IMR-90 (cell line): Measurements from ENCODE around the gene TDRD7. TPM values are rescaled to one million over a fixed set of nuclear protein-coding genes. Genes with fewer than 3 reads are reported as not detected.

Source experiments
- ATAC-seq: fragments of 200-7000 bp; cut with Tn5 transposase; 2 replicates; pipeline ENCODE4 v1.9.1; 2020; ENCODE audit warnings: low read depth, mild to moderate bottlenecking, moderate library complexity
- BruUV-seq: library from RNA; stranded (reverse); fragments of 400-500 nt; replicated peaks from 2 replicates; lab custom pipeline; 2021; lab: Mats Ljungman, UMichigan
- CTCF ChIA-PET: fragments of 300-600 bp; formaldehyde crosslinking; extraction: SDS; loops from one replicate; lab custom pipeline; 2021; ENCODE audit warnings: antibody characterized with exemption; lab: Yijun Ruan, JAX
- POLR2A ChIA-PET: fragments of 300-600 bp; sonication (Branson Sonifier 250); formaldehyde crosslinking; loops from one replicate; lab custom pipeline; 2022; ENCODE audit warnings: antibody characterized with exemption; ENCODE audit not compliant: unreplicated experiment; lab: Charles Lee
- DNase-seq: peaks from one replicate; pipeline ENCODE4 v3.0.0; 2013
- H2AFZ ChIP-seq: replicated peaks from 2 replicates; pipeline ENCODE3; 2013; ENCODE audit warnings: low read length, mild to moderate bottlenecking; ENCODE audit not compliant: poor library complexity
- H2AK5ac ChIP-seq: 2 replicates; pipeline ENCODE4 v1.6.1; 2013; ENCODE audit warnings: low read depth, low read length, inconsistent platforms
- H2AK9ac ChIP-seq: replicated peaks from 2 replicates; pipeline ENCODE3; 2013; ENCODE audit warnings: mild to moderate bottlenecking, low read depth, low read length, moderate library complexity; ENCODE audit not compliant: poor library complexity
- H2BK120ac ChIP-seq: 2 replicates; pipeline ENCODE4 v1.6.1; 2013; ENCODE audit warnings: low read depth, low read length, inconsistent platforms
- H2BK15ac ChIP-seq: 3 replicates; pipeline ENCODE4 v1.6.1; 2013; ENCODE audit warnings: low read depth, low read length, inconsistent platforms
- H2BK20ac ChIP-seq: 2 replicates; pipeline ENCODE4 v1.6.1; 2013; ENCODE audit warnings: low read depth, mild to moderate bottlenecking, inconsistent platforms, low read length, moderate library complexity
- H2BK5ac ChIP-seq: 2 replicates; pipeline ENCODE4 v1.6.1; 2013; ENCODE audit warnings: mild to moderate bottlenecking, low read depth, low read length, inconsistent platforms; ENCODE audit not compliant: poor library complexity, severe bottlenecking
- H3K14ac ChIP-seq: replicated peaks from 2 replicates; pipeline ENCODE4 v1.6.1; 2013; ENCODE audit warnings: low read depth, low read length, inconsistent platforms
- H3K18ac ChIP-seq: 2 replicates; pipeline ENCODE4 v1.6.1; 2013; ENCODE audit warnings: low read depth, low read length, control low read depth
- H3K23ac ChIP-seq: 2 replicates; pipeline ENCODE4 v1.6.1; 2013; ENCODE audit warnings: low read depth, low read length, inconsistent platforms
- H3K27ac ChIP-seq: 2 replicates; pipeline ENCODE4 v1.5.1; 2013; ENCODE audit warnings: mild to moderate bottlenecking, control low read depth, low read length; ENCODE audit not compliant: insufficient read depth
- H3K27me3 ChIP-seq: 2 replicates; pipeline ENCODE4 v1.6.1; 2013; ENCODE audit warnings: low read length; ENCODE audit not compliant: control insufficient read depth, insufficient read depth
- H3K36me3 ChIP-seq: 2 replicates; pipeline ENCODE4 v1.6.1; 2013; ENCODE audit warnings: low read length, mixed read lengths; ENCODE audit not compliant: control insufficient read depth, insufficient read depth
- H3K4ac ChIP-seq: 2 replicates; pipeline ENCODE4 v1.6.1; 2013; ENCODE audit warnings: low read depth, low read length, inconsistent platforms
- H3K4me1 ChIP-seq: 2 replicates; pipeline ENCODE4 v1.6.1; 2013; ENCODE audit warnings: low read length, mixed read lengths; ENCODE audit not compliant: control insufficient read depth, insufficient read depth
- H3K4me2 ChIP-seq: 2 replicates; pipeline ENCODE4 v1.6.1; 2013; ENCODE audit warnings: low read depth, mild to moderate bottlenecking, control low read depth, low read length, moderate library complexity
- H3K4me3 ChIP-seq: 2 replicates; pipeline ENCODE4 v1.5.1; 2013; ENCODE audit warnings: low read depth, mild to moderate bottlenecking, control low read depth, low read length, moderate library complexity; ENCODE audit not compliant: insufficient read depth
- H3K56ac ChIP-seq: 2 replicates; pipeline ENCODE4 v1.6.1; 2013; ENCODE audit warnings: low read length, inconsistent platforms; ENCODE audit not compliant: insufficient read depth; ENCODE audit errors: extremely low read depth
- H3K79me1 ChIP-seq, 2 experiments: 2 replicates each; pipeline ENCODE4 v1.6.1; 2013; ENCODE audit warnings: low read length in 2 of 2, inconsistent platforms in 1 of 2, low read depth in 1 of 2
- H3K9ac ChIP-seq: 2 replicates; pipeline ENCODE4 v1.6.1; 2013; ENCODE audit warnings: low read depth, low read length, control low read depth
- H3K9me1 ChIP-seq: 2 replicates; pipeline ENCODE4 v1.6.1; 2013; ENCODE audit warnings: low read length, inconsistent platforms; ENCODE audit not compliant: insufficient read depth
- H3K9me3 ChIP-seq: 2 replicates; pipeline ENCODE4 v1.6.1; 2013; ENCODE audit warnings: low read length; ENCODE audit not compliant: control insufficient read depth, insufficient read depth
- H4K20me1 ChIP-seq: 2 replicates; pipeline ENCODE4 v1.6.1; 2013; ENCODE audit warnings: low read length, inconsistent platforms; ENCODE audit not compliant: insufficient read depth
- H4K5ac ChIP-seq: 2 replicates; pipeline ENCODE4 v1.6.1; 2013; ENCODE audit warnings: mild to moderate bottlenecking, low read depth, low read length, control low read depth
- H4K8ac ChIP-seq, 2 experiments: 2 replicates each; pipeline ENCODE4 v1.6.1; 2013; ENCODE audit warnings: low read depth in 2 of 2, low read length in 2 of 2, control low read depth in 1 of 2, inconsistent platforms in 1 of 2
- H4K91ac ChIP-seq: 2 replicates; pipeline ENCODE4 v1.6.1; 2013; ENCODE audit warnings: low read depth, low read length, inconsistent platforms; ENCODE audit not compliant: insufficient read depth
- CEBPB ChIP-seq: IDR thresholded peaks from 2 replicates; pipeline ENCODE4 v1.6.1; 2012; ENCODE audit warnings: low read depth, low read length, improper control_type of control experiment
- CHD1 ChIP-seq: IDR thresholded peaks from 2 replicates; pipeline ENCODE4 v1.6.1; 2012; ENCODE audit warnings: low read depth, low read length, improper control_type of control experiment
- FOS ChIP-seq: fragments of 150-350 bp; IDR thresholded peaks from 2 replicates; pipeline ENCODE4 v1.6.1; 2016; ENCODE audit warnings: low read depth, low read length
- MAFK ChIP-seq: IDR thresholded peaks from 2 replicates; pipeline ENCODE4 v1.6.1; 2012; ENCODE audit warnings: low read depth, low read length, improper control_type of control experiment
- MAZ ChIP-seq: IDR thresholded peaks from 2 replicates; pipeline ENCODE4 v1.6.1; 2012; ENCODE audit warnings: low read depth, mild to moderate bottlenecking, low read length, improper control_type of control experiment, moderate library complexity, borderline replicate concordance
- NFE2L2 ChIP-seq: fragments of 150-350 bp; IDR thresholded peaks from 2 replicates; pipeline ENCODE4 v1.6.1; 2016; ENCODE audit warnings: low read depth, mild to moderate bottlenecking, low read length
- POLR2A ChIP-seq: IDR thresholded peaks from 2 replicates; pipeline ENCODE4 v1.6.1; 2012; ENCODE audit warnings: mild to moderate bottlenecking, low read depth, low read length
- RCOR1 ChIP-seq: IDR thresholded peaks from 2 replicates; pipeline ENCODE4 v1.6.1; 2012; ENCODE audit warnings: mild to moderate bottlenecking, low read length, improper control_type of control experiment; ENCODE audit not compliant: insufficient replicate concordance
- RFX5 ChIP-seq: IDR thresholded peaks from 2 replicates; pipeline ENCODE4 v1.8.0; 2012; ENCODE audit warnings: low read depth, mild to moderate bottlenecking, low read length, moderate library complexity
- WGBS, 2 experiments: methylation state at CpG; one replicate each; pipeline versions ENCODE4 v1.1.5 to v1.1.7; 2013; ENCODE audit warnings: missing lambda C conversion rate in 2 of 2; ENCODE audit not compliant: insufficient read length in 1 of 2; ENCODE audit errors: extremely low coverage in 2 of 2; 5-methylcytosine and 5-hydroxymethylcytosine counted together
- dilution Hi-C: fragments of 300-500 bp; cut with HindIII; formaldehyde crosslinking; loops from one replicate; pipeline ENCODE4 v1.14.3; 2018; ENCODE audit warnings: low sequenced_read_pairs; ENCODE audit not compliant: unreplicated experiment
- in situ Hi-C: fragments of 300-500 bp; cut with MboI; formaldehyde crosslinking; loops from 3 replicates; pipeline ENCODE4 v1.14.3; 2019; ENCODE audit warnings: low sequenced_read_pairs, inconsistent platforms, mixed read lengths
- intact Hi-C: fragments of 100-400 bp; cut with micrococcal nuclease; formaldehyde crosslinking; loops from 2 replicates; pipeline ENCODE4 v1.10.0; 2022
- polyA plus RNA-seq, 3 experiments: library from polyadenylated mRNA; depleted of rRNA; stranded (reverse); fragments of >200 nt; gene quantifications; 2 replicates each; pipeline ENCODE4 v1.2.3, GENCODE V29; 2012; ENCODE audit warnings: low replicate concordance in 1 of 3
- total RNA-seq: library from RNA; depleted of rRNA; stranded (reverse); fragments of >200 nt; gene quantifications from 2 replicates; pipeline ENCODE4 v1.2.3, GENCODE V29; 2012
- TF ChIP-seq, protein P1 (sequence below): fragments of 150-350 bp; IDR thresholded peaks from 2 replicates; pipeline ENCODE4 v1.6.1; 2016; ENCODE audit warnings: low read depth, mild to moderate bottlenecking, low read length, moderate library complexity, borderline replicate concordance
- TF ChIP-seq, protein P2 (sequence below): fragments of 150-350 bp; IDR thresholded peaks from 2 replicates; pipeline ENCODE4 v1.6.1; 2017; ENCODE audit warnings: mild to moderate bottlenecking, antibody characterized with exemption, low read length, low read depth
- TF ChIP-seq, protein P3 (sequence below): conservative IDR thresholded peaks from 2 replicates; pipeline ENCODE4 v1.5.1; 2012; ENCODE audit warnings: mild to moderate bottlenecking, low read depth, low read length, improper control_type of control experiment

Gene TDRD7
- total and polyA plus RNA-seq, 2 of the 4 experiments (the other 2 are of a cell fraction), result 4.4 to 9.7 TPM

DNA sequence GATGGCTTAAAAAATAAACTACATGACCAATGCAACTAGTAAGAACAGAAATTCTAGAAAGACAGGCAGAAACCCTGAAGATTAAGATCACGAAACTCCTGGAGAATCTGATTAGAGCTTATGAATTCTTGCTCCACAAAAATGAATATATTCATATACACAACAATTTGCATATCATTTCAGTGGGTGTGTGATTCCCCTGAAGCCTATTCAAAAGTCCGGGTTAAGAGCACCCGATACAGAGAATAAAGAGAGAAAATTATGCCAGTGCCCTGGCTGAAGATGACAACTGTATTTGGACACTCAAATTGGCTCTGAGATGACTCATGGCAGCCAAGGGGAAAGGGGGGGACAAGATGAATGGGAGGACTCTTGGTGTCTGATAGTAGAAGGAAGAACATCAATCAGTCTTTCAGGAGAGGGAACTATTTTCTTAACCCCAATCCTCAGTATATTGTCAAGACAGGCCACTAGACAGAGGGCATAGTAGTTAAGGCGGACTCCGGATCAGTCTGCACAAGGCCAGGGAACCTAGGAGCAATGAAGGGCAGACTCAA, 95.6 kb downstream of the TDRD7 start:
- no peak overlapping the region for H3K56ac ChIP-seq
- no peak for ATAC-seq
- ChIA-PET CTCF (interaction anchor here (1.3 kb wide), 1 partner anchor 91 kb away, joined by 3 read pairs; no protein-coding TSS in a partner anchor), POLR2A (no interaction called here)
- dilution Hi-C loops (no loop called here), in situ Hi-C loops (no loop called here), intact Hi-C loops (no loop called here)
- H3K79me1 ChIP-seq, result 0 out of 4 replicates have a peak, but pooled peaks cover 0 to 3% of the 10 kb centered on the region in 2 experiments
- H2AFZ ChIP-seq, result no peak overlapping the region
- H2BK5ac ChIP-seq, result no peak overlapping the region
- TF ChIP-seq, protein P1, sequence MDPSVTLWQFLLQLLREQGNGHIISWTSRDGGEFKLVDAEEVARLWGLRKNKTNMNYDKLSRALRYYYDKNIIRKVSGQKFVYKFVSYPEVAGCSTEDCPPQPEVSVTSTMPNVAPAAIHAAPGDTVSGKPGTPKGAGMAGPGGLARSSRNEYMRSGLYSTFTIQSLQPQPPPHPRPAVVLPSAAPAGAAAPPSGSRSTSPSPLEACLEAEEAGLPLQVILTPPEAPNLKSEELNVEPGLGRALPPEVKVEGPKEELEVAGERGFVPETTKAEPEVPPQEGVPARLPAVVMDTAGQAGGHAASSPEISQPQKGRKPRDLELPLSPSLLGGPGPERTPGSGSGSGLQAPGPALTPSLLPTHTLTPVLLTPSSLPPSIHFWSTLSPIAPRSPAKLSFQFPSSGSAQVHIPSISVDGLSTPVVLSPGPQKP, result no peak
- no peak for TF ChIP-seq RFX5
- TF ChIP-seq RCOR1, result no peak
- no peak for TF ChIP-seq NFE2L2
- no peak for TF ChIP-seq POLR2A
- TF ChIP-seq MAZ, result no peak
- no peak for TF ChIP-seq CEBPB
- TF ChIP-seq CHD1, result no peak
- TF ChIP-seq, protein P2, sequence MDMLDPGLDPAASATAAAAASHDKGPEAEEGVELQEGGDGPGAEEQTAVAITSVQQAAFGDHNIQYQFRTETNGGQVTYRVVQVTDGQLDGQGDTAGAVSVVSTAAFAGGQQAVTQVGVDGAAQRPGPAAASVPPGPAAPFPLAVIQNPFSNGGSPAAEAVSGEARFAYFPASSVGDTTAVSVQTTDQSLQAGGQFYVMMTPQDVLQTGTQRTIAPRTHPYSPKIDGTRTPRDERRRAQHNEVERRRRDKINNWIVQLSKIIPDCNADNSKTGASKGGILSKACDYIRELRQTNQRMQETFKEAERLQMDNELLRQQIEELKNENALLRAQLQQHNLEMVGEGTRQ, result no peak
- TF ChIP-seq MAFK, result no peak
- TF ChIP-seq, protein P3, sequence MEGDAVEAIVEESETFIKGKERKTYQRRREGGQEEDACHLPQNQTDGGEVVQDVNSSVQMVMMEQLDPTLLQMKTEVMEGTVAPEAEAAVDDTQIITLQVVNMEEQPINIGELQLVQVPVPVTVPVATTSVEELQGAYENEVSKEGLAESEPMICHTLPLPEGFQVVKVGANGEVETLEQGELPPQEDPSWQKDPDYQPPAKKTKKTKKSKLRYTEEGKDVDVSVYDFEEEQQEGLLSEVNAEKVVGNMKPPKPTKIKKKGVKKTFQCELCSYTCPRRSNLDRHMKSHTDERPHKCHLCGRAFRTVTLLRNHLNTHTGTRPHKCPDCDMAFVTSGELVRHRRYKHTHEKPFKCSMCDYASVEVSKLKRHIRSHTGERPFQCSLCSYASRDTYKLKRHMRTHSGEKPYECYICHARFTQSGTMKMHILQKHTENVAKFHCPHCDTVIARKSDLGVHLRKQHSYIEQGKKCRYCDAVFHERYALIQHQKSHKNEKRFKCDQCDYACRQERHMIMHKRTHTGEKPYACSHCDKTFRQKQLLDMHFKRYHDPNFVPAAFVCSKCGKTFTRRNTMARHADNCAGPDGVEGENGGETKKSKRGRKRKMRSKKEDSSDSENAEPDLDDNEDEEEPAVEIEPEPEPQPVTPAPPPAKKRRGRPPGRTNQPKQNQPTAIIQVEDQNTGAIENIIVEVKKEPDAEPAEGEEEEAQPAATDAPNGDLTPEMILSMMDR, result no peak
- no peak for TF ChIP-seq FOS
- no peak overlapping the region for H2BK120ac ChIP-seq
- H3K4me3 ChIP-seq, result no peak overlapping the region
- no peak overlapping the region for H3K4me2 ChIP-seq
- H3K9ac ChIP-seq, result no peak overlapping the region
- no peak overlapping the region for H4K8ac ChIP-seq
- H3K27me3 ChIP-seq, result peaks cover 13% of the 10 kb centered on the region
- H4K20me1 ChIP-seq, result 0 out of 2 replicates have a peak, but pooled peaks cover 4% of the 10 kb centered on the region
- H3K23ac ChIP-seq, result no peak overlapping the region
- no peaks in the 10 kb centered on the region for H3K36me3 ChIP-seq
- no peak overlapping the region for H3K18ac ChIP-seq
- peaks cover 22% of the 10 kb centered on the region for H3K4me1 ChIP-seq
- H2AK9ac ChIP-seq, result no peak overlapping the region
- BruUV-seq, result no TSS peak
- WGBS, 2 experiments, result no CpG with 5 or more reads among the region's 5 CpGs
- H3K9me3 ChIP-seq, result no peaks in the 10 kb centered on the region; the same call in 1 of the 2 replicates
- H2AK5ac ChIP-seq, result no peak overlapping the region
- H4K5ac ChIP-seq, result no peak overlapping the region
- no peak for DNase-seq
- H4K91ac ChIP-seq, result no peak overlapping the region
- peaks cover 9% of the 10 kb centered on the region for H3K9me1 ChIP-seq
- no peak overlapping the region for H2BK15ac ChIP-seq
- no peak overlapping the region for H3K27ac ChIP-seq
- no peak overlapping the region for H2BK20ac ChIP-seq
- no peak overlapping the region for H3K4ac ChIP-seq
- H3K14ac ChIP-seq, result no peak overlapping the region
